Measurements from ENCODE around the gene TAF11L2. TPM values are rescaled to one million over a fixed set of nuclear protein-coding genes. Genes with fewer than 3 reads are reported as not detected.
"Not testable (repeated sequence)": the region's sequence is repeated elsewhere in the genome, so short reads cannot be mapped to it uniquely, and the experiment has no call there.

TAF11L2 gene
- not detected for total RNA-seq (ENCODE audit: unreplicated experiment)
- long read RNA-seq = 0 reads

- not testable (repeated sequence) for DNase-seq (ENCODE audit: low spot score); H3K27me3 Mint-ChIP-seq (ENCODE audit: unreplicated experiment); H3K4me1 Mint-ChIP-seq (ENCODE audit: unreplicated experiment); H3K9me3 Mint-ChIP-seq (ENCODE audit: unreplicated experiment); H3K36me3 Mint-ChIP-seq (ENCODE audit: low read depth, unreplicated experiment); H3K4me3 Mint-ChIP-seq (ENCODE audit: unreplicated experiment); H3K27ac Mint-ChIP-seq (ENCODE audit: unreplicated experiment)
These were observed at the start of gene TAF11L2 for GRCh38 chr5:17497931-17498330. Gene TAF11L2, plus strand, starts transcription at chr5:17498231.

DNA sequence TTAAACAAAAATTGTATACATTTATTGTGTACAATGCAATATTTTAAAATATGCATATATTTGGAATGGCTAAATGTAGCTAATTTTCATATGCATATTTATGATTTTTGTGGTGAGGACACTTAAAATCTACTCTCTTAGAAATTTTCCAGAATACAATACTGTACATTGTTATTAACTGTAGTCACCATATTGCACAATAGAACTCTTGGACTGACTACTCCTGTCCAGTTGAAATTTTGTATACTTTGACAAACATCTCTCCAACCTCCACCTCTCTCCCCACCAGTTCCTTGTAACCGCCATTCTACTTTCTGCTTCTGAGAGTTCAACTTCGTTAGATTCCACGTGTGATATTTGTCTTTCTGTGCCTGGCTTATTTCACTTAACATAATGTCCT, 49.2 kb upstream of the TAF11L2 start:
- Mint-ChIP-seq H3K27ac (ENCODE audit: unreplicated experiment) (no peak overlapping the region), H3K4me3 (ENCODE audit: unreplicated experiment) (no peak overlapping the region), H3K9me3 (ENCODE audit: unreplicated experiment) (no peaks in the 10 kb centered on the region), H3K4me1 (ENCODE audit: unreplicated experiment) (no peaks in the 10 kb centered on the region), H3K36me3 (ENCODE audit: low read depth, unreplicated experiment) (no peaks in the 10 kb centered on the region), H3K27me3 (ENCODE audit: unreplicated experiment) (no peaks in the 10 kb centered on the region)
- no peak for DNase-seq (ENCODE audit: low spot score)
- TF ChIP-seq, protein P1, sequence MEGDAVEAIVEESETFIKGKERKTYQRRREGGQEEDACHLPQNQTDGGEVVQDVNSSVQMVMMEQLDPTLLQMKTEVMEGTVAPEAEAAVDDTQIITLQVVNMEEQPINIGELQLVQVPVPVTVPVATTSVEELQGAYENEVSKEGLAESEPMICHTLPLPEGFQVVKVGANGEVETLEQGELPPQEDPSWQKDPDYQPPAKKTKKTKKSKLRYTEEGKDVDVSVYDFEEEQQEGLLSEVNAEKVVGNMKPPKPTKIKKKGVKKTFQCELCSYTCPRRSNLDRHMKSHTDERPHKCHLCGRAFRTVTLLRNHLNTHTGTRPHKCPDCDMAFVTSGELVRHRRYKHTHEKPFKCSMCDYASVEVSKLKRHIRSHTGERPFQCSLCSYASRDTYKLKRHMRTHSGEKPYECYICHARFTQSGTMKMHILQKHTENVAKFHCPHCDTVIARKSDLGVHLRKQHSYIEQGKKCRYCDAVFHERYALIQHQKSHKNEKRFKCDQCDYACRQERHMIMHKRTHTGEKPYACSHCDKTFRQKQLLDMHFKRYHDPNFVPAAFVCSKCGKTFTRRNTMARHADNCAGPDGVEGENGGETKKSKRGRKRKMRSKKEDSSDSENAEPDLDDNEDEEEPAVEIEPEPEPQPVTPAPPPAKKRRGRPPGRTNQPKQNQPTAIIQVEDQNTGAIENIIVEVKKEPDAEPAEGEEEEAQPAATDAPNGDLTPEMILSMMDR (IDR thresholded peaks at IDR 0.05; ENCODE audit: unreplicated experiment) = no peak

DNA sequence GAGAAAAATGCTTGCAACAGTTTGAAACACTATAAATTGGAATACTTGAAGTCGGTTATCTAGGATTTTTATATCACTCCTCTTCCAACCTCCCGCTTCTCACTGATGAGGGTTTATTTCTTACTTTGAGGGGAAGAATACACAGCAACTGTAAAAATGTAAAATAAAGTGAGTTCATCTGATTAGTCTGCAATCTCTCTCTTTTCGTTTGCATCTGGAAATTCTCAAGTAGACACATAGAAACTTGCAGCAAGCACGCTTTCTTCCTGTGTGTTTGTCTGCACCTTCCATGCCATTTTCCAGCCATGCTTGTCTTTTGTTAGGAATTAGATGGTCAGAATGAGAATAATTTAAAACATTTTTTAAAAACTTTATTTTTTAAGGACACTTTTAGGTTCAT, 45.1 kb upstream of the TAF11L2 start:
- Mint-ChIP-seq H3K9me3 (ENCODE audit: unreplicated experiment) (no peaks in the 10 kb centered on the region), H3K4me3 (ENCODE audit: unreplicated experiment) (no peak overlapping the region), H3K27ac (ENCODE audit: unreplicated experiment) (no peak overlapping the region), H3K36me3 (ENCODE audit: low read depth, unreplicated experiment) (no peaks in the 10 kb centered on the region), H3K27me3 (ENCODE audit: unreplicated experiment) (no peaks in the 10 kb centered on the region), H3K4me1 (ENCODE audit: unreplicated experiment) (no peaks in the 10 kb centered on the region)
- TF ChIP-seq, protein P1 (IDR thresholded peaks at IDR 0.05; ENCODE audit: unreplicated experiment) = no peak
- no peak for DNase-seq (ENCODE audit: low spot score)

- Mint-ChIP-seq H3K9me3 (ENCODE audit: unreplicated experiment) (no peaks in the 10 kb centered on the region), H3K4me1 (ENCODE audit: unreplicated experiment) (no peaks in the 10 kb centered on the region), H3K27ac (ENCODE audit: unreplicated experiment) (no peak overlapping the region), H3K4me3 (ENCODE audit: unreplicated experiment) (no peak overlapping the region), H3K27me3 (ENCODE audit: unreplicated experiment) (no peaks in the 10 kb centered on the region), H3K36me3 (ENCODE audit: low read depth, unreplicated experiment) (no peaks in the 10 kb centered on the region)
- no peak for DNase-seq (ENCODE audit: low spot score)
- TF ChIP-seq, protein P1 (IDR thresholded peaks at IDR 0.05; ENCODE audit: unreplicated experiment) = no peak
These were observed 42.1 kb upstream of the TAF11L2 start for GRCh38 chr5:17455942-17456341.

DNA sequence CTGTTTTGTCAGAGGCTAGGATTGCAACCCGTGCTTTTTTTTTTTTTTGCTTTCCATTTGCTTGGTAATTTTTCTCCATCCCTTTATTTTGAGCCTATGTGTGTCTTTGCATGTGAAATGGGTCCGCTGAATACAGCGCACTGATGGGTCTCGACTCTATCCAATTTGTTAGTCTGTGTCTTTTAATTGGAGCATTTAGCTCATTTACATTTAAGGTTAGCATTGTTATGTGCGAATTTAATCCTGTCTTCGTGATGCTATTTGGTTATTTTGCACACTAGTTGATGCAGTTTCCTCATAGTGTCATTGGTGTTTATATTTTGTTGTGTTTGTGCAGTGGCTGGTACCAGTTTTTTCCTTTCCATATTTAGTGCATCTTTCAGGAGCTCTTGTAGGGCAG, 36.2 kb upstream of the TAF11L2 start:
- Mint-ChIP-seq H3K4me3 (ENCODE audit: unreplicated experiment) (no peak overlapping the region), H3K4me1 (ENCODE audit: unreplicated experiment) (no peaks in the 10 kb centered on the region), H3K9me3 (ENCODE audit: unreplicated experiment) (no peaks in the 10 kb centered on the region), H3K27ac (ENCODE audit: unreplicated experiment) (no peak overlapping the region), H3K27me3 (ENCODE audit: unreplicated experiment) (no peaks in the 10 kb centered on the region), H3K36me3 (ENCODE audit: low read depth, unreplicated experiment) (no peaks in the 10 kb centered on the region)
- TF ChIP-seq, protein P1 (IDR thresholded peaks at IDR 0.05; ENCODE audit: unreplicated experiment) = no peak
- no peak for DNase-seq (ENCODE audit: low spot score)

DNA sequence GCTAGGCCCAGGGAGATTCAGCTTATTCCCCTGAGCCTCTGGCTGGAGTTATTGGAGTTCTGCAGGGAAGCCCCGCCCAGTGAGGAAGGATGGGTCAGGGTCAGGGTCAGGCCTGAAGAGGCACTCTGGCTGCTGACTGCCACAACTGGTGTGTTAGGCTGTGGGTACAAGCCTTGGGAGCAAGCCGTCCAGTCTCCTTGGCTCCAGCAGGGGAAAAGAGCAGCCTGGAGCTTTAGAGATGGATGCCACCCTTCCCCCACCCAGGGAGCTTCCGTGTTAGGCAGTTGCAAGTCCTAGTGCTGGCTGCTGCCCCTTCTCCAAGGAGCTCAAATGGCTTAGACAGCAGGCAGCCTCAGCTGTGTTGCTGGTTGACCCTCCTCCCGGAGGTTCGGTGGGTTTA, 34.4 kb upstream of the TAF11L2 start:
- TF ChIP-seq, protein P1 (IDR thresholded peaks at IDR 0.05; ENCODE audit: unreplicated experiment) = no peak
- no peaks in the 10 kb centered on the region for H3K9me3 Mint-ChIP-seq (ENCODE audit: unreplicated experiment)
- no peak for DNase-seq (ENCODE audit: low spot score)
- no peaks in the 10 kb centered on the region for H3K27me3 Mint-ChIP-seq (ENCODE audit: unreplicated experiment)
- no peak overlapping the region for H3K27ac Mint-ChIP-seq (ENCODE audit: unreplicated experiment)
- H3K4me1 Mint-ChIP-seq (ENCODE audit: unreplicated experiment) = no peaks in the 10 kb centered on the region
- H3K4me3 Mint-ChIP-seq (ENCODE audit: unreplicated experiment) = no peak overlapping the region
- no peaks in the 10 kb centered on the region for H3K36me3 Mint-ChIP-seq (ENCODE audit: low read depth, unreplicated experiment)

All from endothelial cell (in vitro differentiated cells).